ENCODE results near the gene ACTR5.

ACTR5 gene

DNA sequence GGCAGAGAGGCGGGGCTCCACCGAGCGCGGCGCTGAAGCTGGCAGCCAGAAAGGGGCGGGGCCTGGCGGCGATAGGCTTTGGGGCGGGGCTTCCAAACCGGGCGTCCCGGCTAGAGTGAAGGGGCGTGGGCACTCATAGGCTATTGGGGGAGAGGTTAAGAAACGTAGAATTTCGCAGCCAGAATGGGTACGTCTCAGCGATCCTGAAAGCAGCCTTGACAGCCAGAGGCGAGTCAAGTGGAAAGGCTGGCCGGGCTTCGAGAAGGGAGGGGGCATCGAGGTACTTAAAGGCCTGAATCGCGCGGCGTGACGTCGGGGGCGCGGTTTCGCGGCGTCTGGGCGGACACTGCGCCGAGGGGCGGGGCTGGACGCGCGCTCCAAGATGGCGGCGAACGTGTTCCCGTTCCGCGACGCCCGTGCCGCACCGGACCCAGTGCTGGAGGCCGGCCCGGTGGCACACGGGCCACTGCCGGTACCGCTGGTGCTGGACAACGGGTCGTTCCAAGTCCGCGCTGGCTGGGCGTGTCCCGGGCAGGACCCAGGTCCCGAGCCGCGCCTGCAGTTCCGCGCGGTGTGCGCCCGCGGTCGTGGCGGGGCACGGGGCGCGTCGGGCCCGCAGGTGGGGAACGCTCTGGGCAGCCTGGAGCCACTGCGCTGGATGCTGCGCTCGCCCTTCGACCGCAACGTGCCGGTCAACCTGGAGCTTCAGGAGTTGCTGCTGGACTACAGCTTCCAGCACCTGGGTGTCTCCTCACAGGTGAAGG is at the start of gene ACTR5:
ACTR5 (plus strand) TSS at position 364 of the 764 bp plus-strand sequence; CDS start at position 383, 19 bp downstream.
- in situ Hi-C loops (cut with HindIII; ENCODE audit: low sequenced_read_pairs): no loop called here

DNA sequence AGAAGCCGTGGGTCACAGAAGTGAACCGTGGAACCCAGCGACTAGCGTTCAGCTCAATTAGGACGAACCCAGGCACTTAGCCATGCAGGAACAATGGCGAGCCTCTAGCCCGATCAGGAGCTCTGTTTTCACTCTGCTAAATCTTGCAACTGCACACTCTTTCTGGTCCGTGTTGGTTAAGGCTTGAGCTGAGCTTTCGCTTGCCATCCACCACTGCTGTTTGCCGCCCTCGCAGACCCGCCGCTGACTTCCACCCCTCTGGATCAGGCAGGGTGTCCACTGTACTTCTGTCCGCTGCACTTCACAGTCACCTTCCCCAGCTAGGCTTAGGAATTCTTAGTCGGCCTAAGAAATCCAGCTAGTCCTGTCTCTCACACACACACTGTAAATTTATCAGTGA is 49.7 kb upstream of the ACTR5 start:
- in situ Hi-C loops (cut with HindIII; ENCODE audit: low sequenced_read_pairs): no loop called here

DNA sequence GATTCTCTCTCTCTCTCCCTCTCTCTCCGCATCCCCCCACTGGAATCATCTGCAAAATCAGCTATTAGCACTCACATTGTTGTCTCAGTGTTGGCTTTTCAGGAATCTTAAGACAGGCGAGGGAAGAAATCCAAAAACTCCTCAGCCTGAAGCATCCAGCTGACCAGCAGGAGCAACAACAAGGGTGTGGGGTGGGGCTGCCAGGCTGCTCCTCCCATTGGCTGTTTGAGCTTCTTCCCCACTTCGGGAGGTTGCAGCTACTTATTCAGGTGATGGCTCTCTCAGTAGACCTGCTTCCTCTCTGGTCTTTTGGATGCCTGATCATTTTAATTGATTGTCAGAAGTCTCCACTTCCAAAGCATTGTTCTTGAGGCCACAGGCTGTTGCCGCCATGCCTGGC is 48.1 kb upstream of the ACTR5 start:
- in situ Hi-C loops (cut with HindIII; ENCODE audit: low sequenced_read_pairs): no loop called here

DNA sequence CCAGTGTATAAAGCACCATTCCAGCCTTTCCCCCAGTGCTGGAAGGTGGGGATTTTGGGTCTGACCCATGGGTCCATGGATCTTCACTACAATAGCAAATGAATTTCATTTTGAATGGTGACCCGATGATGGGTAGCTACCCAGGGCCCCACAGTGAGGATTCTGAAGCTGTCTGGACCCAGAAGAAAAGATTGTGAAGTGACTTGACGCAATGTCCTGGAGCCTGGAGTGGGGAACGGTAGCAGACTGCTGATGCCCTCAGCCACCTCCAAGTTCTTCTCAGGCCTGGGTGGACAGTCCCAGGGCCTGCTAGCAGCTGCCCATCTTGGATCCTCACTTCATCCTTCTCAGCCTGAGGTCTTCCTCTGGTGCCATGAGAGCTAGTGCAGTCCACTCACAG is 47.3 kb upstream of the ACTR5 start:
- in situ Hi-C loops (cut with HindIII; ENCODE audit: low sequenced_read_pairs): no loop called here

DNA sequence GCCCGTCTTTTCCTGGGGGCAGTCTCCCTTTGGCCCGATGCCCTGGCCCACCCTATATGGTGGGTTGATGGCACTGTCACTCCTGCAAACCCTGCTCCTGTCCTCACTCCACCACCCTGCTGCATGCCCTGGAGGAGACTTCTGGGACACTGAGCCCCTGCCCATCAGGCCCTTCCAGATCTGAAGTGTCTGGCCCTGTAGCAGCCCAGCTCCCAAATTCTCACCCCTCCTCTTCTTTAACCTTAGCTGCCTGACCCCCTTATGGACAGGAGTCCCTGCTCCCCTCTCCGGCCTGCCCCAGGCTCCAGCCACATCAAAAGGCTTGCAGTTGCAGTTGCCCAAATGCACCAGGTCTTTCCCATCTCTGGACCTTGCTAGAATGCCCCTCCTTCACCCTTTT is 44.7 kb upstream of the ACTR5 start:
- in situ Hi-C loops (cut with HindIII; ENCODE audit: low sequenced_read_pairs): no loop called here

DNA sequence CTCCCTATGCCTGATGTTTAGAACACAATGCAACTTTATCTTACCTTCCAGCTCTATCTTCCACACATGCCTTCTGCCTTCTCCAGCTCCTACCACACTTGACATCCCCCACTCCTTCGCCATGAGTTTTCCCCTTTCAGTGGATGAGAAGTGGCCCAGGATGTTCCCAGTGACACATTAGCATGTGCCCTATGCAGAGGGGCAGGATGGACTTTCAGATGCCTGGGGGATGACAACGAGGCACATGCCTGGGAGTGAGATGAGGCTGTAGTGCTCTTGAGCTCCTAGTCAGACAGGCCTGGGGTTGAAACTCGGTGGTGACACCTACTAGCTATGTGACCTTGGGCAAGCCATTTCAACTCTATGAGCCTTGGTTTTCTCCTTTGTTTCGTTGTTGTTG is 44.1 kb upstream of the ACTR5 start:
- in situ Hi-C loops (cut with HindIII; ENCODE audit: low sequenced_read_pairs): no loop called here

DNA sequence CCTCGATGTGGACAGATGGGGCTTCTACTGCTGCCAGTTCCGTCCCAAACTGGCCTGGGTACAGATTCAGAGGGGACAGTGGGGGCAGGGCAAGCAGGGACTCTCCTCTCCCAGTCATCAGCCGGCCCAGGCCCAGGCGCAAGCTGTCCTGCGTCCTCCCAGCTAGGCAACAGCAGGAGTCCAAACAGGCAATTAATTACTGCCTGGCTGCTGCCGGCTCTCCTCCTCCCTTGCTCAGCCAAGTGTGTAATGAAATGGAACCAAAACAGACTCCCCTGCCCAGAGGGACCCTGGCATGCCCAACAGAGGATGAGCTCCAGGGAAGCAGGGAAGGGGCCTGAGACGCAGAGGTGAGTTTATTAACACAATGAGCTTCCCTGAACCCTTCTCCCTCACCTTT is 41.8 kb upstream of the ACTR5 start:
- in situ Hi-C loops (cut with HindIII; ENCODE audit: low sequenced_read_pairs): no loop called here

DNA sequence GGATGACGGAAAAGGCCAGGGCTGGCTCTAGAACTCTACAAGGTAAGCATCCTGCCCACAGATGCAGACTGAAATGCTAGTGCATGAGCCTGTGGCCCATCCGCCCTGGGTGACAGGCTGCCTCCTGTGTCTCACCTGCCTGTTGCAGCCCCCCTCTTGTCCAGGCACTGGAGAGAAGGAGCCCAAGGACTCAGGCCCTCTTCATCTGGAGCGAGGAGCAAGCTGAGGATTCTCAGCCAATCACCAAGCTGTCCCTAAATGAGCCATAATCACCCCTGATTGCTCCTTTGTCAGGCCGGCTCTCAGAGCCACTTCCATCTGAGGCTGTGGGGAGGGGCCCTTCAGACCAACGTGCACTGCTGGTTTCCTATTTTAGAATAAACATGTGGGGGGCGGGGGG is 34.0 kb upstream of the ACTR5 start:
- in situ Hi-C loops (cut with HindIII; ENCODE audit: low sequenced_read_pairs): no loop called here

DNA sequence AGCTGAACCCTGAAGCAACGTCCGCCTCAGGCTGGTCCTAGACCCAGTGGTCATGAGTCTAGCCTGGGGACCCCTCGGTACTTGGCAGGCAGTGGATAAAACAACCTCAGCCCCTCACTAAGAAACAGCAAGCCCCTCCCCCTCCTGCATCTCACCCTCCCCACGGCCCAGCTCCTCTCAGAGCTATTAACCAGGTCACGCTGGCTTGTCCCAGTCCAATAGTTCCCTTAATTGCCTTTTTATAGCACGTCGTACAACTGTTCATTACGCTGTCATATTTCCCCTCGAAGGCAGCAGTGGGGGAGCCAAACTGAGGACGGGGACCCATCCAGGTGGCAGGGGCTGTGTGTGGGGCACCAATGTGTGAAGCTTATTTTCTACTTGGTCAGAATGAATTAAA is 32.6 kb upstream of the ACTR5 start:
- in situ Hi-C loops (cut with HindIII; ENCODE audit: low sequenced_read_pairs): no loop called here

DNA sequence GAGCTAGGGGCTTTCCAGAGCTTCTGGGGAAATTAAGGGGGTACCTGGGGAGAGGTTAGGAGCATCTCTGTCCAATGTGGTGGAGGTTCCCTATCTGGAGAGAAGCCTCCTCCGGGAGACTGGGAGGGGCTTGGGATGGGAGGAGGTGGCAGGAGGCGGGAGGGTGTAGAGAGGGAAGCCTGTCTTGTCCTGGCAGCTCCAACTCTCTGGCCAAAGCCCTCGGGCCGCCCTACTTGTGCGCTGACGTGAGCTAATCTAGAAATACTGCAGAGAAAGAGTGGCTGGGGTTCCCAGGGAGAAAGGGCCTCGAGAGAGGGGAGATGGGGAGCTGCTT is 25.6 kb upstream of the ACTR5 start:
- in situ Hi-C loops (cut with HindIII; ENCODE audit: low sequenced_read_pairs): no loop called here

DNA sequence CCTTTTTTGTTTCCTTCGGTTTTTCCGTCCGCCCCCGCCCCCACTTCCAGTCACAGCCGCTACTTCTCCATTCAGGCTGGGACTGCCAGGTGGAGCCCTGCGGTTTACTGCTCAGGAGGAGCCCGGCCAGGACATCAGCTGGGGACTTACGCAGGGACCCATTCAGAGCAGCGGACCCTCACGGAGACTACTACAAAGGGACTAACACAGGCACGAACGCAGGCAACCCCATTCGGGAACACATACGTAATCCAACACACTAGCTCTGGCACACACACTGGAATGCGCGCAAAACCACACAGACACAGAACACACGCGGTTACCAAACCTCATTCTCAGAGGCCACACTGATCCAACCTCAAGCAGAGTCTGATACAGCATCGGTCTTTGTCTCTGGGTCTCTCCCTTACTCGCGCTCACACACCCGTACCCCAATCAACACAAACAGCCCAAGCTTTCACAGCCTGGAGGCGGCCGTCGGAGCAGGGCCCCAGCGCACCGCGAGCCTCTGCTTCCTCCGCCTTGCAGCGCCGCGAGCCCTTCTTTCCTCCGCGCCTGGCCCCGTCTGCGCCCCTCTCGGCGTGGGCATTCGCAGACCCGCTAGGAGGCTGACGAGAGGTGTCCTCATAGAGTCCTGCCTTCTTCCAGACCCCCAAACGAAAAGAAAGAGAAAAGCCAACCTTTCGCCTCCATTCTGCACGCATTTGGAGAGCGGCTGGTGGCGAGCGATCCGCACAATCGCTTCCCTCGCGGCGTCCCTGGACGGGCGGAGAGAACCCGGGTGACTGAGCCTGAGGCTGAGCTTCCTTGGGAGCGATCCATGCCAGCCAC is 25.0 kb upstream of the ACTR5 start:
- in situ Hi-C loops (cut with HindIII; ENCODE audit: low sequenced_read_pairs): no loop called here

DNA sequence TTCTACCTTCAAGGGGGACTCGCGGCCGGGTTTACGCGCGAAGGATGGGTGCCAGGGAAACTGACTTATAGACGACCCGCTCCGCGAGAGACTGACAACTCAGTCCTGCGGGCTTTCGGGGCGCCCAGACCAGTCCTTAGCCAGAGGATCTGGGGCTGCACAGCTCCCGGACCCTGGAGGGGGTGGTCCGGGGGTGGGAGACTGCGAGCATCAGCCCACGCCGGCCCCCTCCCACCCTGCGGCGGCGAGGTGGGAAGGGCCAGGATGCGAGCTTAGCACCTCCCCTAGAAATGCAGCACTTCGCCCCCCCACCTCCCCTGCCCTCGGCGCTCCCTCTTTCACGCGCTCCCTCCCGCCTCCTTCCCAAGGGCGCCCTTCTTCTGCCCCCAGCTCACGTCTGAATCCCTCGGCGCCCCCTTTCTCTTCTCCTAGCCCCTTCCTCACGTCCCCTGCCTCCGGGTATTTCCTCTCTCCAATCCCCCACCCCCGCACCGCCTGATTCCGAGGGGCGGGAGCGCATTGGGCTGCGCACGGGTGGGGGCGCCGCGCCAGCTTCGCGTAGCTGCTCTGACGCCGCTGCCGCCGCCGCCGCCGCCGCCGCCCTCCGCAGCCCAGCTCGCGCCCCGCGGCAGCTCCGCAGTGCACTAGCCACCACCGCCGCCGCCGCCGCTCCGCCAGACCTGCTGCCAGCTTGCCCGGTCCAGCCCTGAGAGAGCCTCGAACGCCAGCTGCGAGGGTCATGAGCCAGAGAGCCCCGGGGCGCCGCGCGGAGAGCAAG is 24.2 kb upstream of the ACTR5 start, which contains the start of gene SLC32A1:
SLC32A1 (plus strand) TSS at position 639 of the 778 bp plus-strand sequence. CDS start 239 bp downstream, outside the sequence.
- in situ Hi-C loops (cut with HindIII; ENCODE audit: low sequenced_read_pairs): no loop called here

DNA sequence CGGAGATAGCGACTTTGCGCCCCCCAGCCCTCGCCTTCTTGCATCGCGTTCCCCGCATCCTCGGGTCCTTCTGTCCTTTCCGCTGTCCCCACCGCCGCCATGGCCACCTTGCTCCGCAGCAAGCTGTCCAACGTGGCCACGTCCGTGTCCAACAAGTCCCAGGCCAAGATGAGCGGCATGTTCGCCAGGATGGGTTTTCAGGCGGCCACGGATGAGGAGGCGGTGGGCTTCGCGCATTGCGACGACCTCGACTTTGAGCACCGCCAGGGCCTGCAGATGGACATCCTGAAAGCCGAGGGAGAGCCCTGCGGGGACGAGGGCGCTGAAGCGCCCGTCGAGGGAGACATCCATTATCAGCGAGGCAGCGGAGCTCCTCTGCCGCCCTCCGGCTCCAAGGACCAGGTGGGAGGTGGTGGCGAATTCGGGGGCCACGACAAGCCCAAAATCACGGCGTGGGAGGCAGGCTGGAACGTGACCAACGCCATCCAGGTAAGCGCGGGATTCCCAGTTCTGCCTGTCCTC is 23.6 kb upstream of the ACTR5 start:
- in situ Hi-C loops (cut with HindIII; ENCODE audit: low sequenced_read_pairs): no loop called here

DNA sequence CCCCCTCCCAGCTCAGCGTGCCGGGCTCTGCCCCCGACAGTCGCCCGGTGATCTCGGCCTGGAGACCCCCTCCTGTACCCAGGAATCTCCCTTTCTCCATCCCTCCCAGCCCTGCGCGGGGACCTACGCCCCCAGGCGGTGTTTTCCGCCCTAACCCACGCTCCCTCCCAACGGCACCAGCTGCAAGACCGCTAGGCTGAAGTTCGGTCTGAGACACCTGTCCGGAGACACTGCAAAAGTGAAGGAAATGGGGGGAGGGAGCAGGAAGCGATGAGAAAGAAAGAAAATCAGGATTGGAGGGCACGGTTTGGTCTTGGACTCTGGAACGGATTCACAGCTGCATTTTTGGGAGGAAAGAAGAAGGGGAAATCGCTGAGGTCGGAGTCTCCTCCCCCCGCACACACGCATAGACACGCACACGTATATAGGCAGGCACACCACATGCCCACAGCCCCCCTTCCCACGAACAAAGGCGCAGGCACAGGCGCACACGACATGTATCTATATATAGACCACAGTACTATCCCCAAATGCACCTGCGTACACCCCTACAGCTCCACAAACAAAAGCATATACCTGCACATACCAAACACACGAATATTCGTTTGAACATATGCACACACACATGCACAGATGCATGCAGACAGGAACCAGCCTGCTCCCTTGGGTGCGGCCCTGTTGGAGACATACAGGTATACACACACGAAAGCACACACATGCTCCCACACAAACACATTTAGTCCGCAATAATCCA is 22.9 kb upstream of the ACTR5 start:
- in situ Hi-C loops (cut with HindIII; ENCODE audit: low sequenced_read_pairs): no loop called here

DNA sequence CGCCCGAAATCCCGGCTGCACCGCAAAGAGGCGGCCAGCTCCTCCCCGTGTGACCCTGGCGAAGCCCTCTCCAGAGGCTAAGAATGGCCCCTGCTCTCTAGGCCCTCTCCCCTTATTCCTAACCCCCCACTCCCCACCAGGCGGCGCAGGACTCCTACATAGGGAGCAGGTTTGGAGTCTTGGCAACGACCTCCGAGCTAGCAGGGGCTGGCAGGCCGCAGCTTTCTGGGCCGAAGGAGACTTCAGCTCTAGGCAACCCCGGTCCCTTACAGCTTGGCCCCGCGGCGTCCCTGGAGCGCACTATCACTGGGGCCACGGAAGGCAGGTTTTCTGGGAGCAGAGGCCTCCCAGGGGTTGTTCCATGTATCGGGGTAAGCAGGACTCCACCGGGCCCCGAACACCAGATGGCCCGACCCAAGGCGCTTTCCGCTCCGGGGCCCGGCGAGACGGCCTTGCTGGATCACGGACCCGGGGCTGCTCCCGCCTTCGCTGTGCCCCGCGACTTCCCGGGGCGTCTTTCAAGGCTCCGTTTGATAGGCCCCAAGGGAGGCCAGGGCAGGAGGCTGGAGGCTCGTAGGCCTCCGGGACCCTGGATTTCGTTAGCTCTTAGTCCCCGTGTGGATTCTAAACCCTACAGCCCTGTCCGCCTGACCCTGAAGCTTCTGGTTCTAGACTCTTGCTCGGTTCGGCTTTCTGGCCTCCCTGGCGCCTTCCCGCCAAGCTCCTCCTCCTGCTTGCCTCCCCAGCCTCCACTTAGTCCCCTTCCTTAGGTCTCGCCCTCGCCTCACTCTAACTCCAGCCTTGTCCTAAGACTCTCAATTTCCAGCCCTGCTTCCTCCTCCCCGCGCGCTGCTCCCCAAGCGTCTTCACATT is 22.1 kb upstream of the ACTR5 start:
- in situ Hi-C loops (cut with HindIII; ENCODE audit: low sequenced_read_pairs): no loop called here

DNA sequence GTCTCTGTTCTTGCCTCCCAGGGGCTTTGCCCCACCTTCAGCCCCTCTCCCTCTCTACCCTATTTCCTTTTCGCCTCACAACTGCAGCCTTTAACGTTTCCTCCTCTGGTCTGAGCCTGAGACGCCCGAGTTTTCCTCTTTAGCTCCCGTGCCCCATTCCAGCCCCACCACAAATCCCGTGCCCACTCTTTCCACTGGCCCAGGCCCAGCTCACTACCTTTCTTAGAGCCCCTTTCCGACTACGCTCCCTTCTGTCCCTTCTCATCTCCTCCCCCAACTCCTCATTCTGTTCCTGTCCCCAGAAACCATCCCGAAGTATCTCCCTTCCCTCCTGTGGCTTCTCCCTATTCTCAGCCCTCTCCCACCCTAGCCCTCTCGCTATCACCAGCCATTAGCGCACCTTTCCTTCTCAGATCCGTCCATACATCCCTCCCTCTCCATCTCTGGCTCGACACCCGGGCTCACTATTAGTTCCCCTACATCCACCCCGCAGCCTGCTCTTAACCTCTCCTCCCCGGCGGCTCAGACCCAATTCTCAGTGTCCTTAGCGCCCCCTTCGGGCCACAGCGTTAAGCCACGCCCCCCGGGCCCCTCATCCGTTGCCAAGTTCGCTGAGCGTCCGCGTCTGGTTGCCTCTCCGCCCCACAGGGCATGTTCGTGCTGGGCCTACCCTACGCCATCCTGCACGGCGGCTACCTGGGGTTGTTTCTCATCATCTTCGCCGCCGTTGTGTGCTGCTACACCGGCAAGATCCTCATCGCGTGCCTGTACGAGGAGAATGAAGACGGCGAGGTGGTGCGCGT is 21.3 kb upstream of the ACTR5 start:
- in situ Hi-C loops (cut with HindIII; ENCODE audit: low sequenced_read_pairs): no loop called here

DNA sequence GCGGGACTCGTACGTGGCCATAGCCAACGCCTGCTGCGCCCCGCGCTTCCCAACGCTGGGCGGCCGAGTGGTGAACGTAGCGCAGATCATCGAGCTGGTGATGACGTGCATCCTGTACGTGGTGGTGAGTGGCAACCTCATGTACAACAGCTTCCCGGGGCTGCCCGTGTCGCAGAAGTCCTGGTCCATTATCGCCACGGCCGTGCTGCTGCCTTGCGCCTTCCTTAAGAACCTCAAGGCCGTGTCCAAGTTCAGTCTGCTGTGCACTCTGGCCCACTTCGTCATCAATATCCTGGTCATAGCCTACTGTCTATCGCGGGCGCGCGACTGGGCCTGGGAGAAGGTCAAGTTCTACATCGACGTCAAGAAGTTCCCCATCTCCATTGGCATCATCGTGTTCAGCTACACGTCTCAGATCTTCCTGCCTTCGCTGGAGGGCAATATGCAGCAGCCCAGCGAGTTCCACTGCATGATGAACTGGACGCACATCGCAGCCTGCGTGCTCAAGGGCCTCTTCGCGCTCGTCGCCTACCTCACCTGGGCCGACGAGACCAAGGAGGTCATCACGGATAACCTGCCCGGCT is 20.6 kb upstream of the ACTR5 start:
- in situ Hi-C loops (cut with HindIII; ENCODE audit: low sequenced_read_pairs): no loop called here

DNA sequence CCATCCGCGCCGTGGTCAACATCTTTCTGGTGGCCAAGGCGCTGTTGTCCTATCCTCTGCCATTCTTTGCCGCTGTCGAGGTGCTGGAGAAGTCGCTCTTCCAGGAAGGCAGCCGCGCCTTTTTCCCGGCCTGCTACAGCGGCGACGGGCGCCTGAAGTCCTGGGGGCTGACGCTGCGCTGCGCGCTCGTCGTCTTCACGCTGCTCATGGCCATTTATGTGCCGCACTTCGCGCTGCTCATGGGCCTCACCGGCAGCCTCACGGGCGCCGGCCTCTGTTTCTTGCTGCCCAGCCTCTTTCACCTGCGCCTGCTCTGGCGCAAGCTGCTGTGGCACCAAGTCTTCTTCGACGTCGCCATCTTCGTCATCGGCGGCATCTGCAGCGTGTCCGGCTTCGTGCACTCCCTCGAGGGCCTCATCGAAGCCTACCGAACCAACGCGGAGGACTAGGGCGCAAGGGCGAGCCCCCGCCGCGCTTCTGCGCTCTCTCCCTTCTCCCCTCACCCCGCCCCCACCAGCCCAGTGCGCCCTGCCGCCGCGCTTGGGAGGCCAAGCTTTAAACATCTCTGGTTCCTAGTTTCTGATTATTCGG is 20.0 kb upstream of the ACTR5 start:
- in situ Hi-C loops (cut with HindIII; ENCODE audit: low sequenced_read_pairs): no loop called here
